Heart left ventricle (tissue), 16 donors: ENCODE measurements around the gene RAB8A. TPM values are rescaled to one million over a fixed set of nuclear protein-coding genes. Genes with fewer than 3 reads are reported as not detected.

ENCODE experiments used
- ATAC-seq, 4 donors: fragments of 200-7000 bp; cut with Tn5 transposase; one replicate each; pipeline ENCODE4 v1.9.1; 2020 to 2022; ENCODE audit warnings: moderate library complexity in 4 of 4, mild to moderate bottlenecking in 3 of 4, moderate number of reproducible peaks in 1 of 4
- DNase-seq, 5 donors: peaks; one replicate each; pipeline ENCODE4 v3.0.0-alpha.2; 2020
- H3K27ac ChIP-seq, 12 donors: fragments of 200-600 bp; sonication (generic) in 4 of 12; one replicate each; pipeline versions ENCODE4 v1.5.0 to v1.8.0; 2016 to 2022; ENCODE audit warnings: mild to moderate bottlenecking in 2 of 12
- H3K27me3 ChIP-seq, 9 donors: fragments of 200-600 bp; sonication (generic) in 2 of 9; one replicate each; pipeline versions ENCODE4 v1.5.1 to v1.8.0; 2016 to 2022; ENCODE audit warnings: mild to moderate bottlenecking in 3 of 9
- H3K36me3 ChIP-seq, 9 donors: fragments of 200-600 bp; sonication (generic) in 2 of 9; one replicate each; pipeline versions ENCODE4 v1.5.0 to v1.8.0; 2018 to 2022; ENCODE audit warnings: mild to moderate bottlenecking in 2 of 9
- H3K4me1 ChIP-seq, 12 donors: fragments of 200-600 bp; sonication (generic) in 4 of 12; one replicate each; pipeline versions ENCODE4 v1.5.0 to v1.8.0; 2016 to 2022; ENCODE audit warnings: mild to moderate bottlenecking in 3 of 12
- H3K4me3 ChIP-seq, 12 donors: fragments of 200-600 bp; sonication (generic) in 4 of 12; one replicate each; pipeline versions ENCODE4 v1.5.0 to v1.8.0; 2017 to 2022; ENCODE audit warnings: mild to moderate bottlenecking in 9 of 12, moderate library complexity in 4 of 12
- H3K9me3 ChIP-seq, 12 donors: fragments of 200-600 bp; sonication (generic) in 4 of 12; one replicate each; pipeline versions ENCODE4 v1.5.0 to v1.8.0; 2016 to 2022; ENCODE audit warnings: mild to moderate bottlenecking in 1 of 12
- POLR2A ChIP-seq, 2 donors: fragments of 450-650 bp; IDR thresholded peaks; one replicate each; pipeline ENCODE4 v1.6.1; 2017; ENCODE audit warnings: antibody characterized with exemption in 2 of 2, mild to moderate bottlenecking in 2 of 2, moderate library complexity in 2 of 2
- WGBS, 4 donors: extraction: QIAGEN DNeasy Blood & Tissue Kit in 2 of 4; methylation state at CpG; one replicate each; pipeline versions ENCODE4 v1.1.5 to v1.1.7; 2013 to 2018; 5-methylcytosine and 5-hydroxymethylcytosine counted together
- intact Hi-C, 10 donors: fragments of 100-400 bp; cut with DNase I; formaldehyde crosslinking; loops; one replicate each; pipeline versions ENCODE4 v1.11.1 to v1.14.2; 2022
- polyA plus RNA-seq, 2 donors: library from polyadenylated mRNA; stranded (reverse); fragments of 200-250 nt; gene quantifications; one replicate each; pipeline ENCODE4 v1.2.3, GENCODE V29; 2013
- total RNA-seq, 9 donors: library from RNA; depleted of rRNA in 2 of 9; stranded (reverse); fragments of >200 nt in 2 of 9; fragmentation: NEBNext Ultra II Directional in 3 of 9; extraction: Animal tissue kit (Norgen Biotek cat#: 25700) in 3 of 9; gene quantifications; one replicate each; pipeline versions ENCODE4 v1.1.0 to v1.2.4, GENCODE V29; 2016 to 2023
- TF ChIP-seq, protein P1 (sequence below), 12 donors: fragments of 200-600 bp; sonication (generic) in 4 of 12; IDR thresholded peaks; one replicate each; pipeline versions ENCODE4 v1.5.0 to v1.8.0; 2018 to 2022; ENCODE audit warnings: antibody characterized with exemption in 12 of 12, mild to moderate bottlenecking in 5 of 12
- donor health status: ischemic (EF 13 %, LVEDD 7.1; RV severe dilation, severe dysfunction).
- donor health status: healthy with polysubstance abuse.
- donor health status: DM: no; HTN: yes; CAD: no.
- donor health status: DM: no; HTN: no; CAD: no.
- donor health status: ischemic (EF 25% LVEDD 6.9; RV normal size, moderate dysfunction).
- donor health status: ischemic (EF 25% LVEDD 5.7; RV mildly dilated, moderate dysfunction).
- donor health status: healthy.
- donor health status: DM: yes; HTN: yes; CAD: no.
- donor health status: ischemic (EF 35%, LVEDD 5.7; RV mildly dilated, moderate dysfunction).
- donor health status: nonischemic (EF 11% LVEDD 7.7; RV severe dilation, severe dysfunction).
- donor health status: DM: yes; HTN: yes; CAD: no.
- donor health status: PGD.
- donor health status: ischemic (EF 29% LVEDD 5.4; RV normal size, mild dysfunction).
- donor health status: nonischemic (EF 23%, LVEDD 6.1; RV moderate dilation, normal function).

The RAB8A gene
- total and polyA plus RNA-seq, 11 donors, result 7.8 to 53.7 (median 23.7) TPM

DNA sequence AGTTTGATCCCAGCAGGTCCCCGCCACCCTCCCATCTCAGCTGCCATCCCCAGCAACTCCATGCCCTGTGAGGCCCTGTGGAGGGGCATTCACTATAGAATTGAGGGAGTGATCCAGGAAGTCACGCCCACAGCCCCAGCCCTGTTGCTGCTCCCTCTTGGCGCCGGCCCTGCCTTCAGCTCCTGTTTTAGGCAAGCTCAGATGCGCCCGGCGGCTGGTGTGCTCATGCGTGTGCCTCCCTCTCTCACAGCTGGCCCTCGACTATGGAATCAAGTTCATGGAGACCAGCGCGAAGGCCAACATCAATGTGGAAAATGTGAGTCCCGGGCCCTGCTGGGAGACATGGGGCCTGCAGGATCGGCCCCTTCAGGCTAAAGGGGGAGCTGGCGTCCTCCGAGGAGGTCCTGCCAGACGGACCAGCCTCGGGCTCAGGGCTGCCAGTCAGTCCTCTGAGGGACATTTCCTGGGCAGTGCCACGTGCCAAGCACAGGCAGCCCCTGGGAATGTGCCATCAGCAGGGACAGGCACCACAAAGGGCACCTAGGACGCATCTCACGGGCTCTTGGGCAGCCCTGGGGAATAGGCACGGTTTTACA, 16.2 kb downstream of the RAB8A start:
- WGBS, 4 donors, result 93 to 95% (median 94%) methylated on average over 21 of the region's 21 CpGs

DNA sequence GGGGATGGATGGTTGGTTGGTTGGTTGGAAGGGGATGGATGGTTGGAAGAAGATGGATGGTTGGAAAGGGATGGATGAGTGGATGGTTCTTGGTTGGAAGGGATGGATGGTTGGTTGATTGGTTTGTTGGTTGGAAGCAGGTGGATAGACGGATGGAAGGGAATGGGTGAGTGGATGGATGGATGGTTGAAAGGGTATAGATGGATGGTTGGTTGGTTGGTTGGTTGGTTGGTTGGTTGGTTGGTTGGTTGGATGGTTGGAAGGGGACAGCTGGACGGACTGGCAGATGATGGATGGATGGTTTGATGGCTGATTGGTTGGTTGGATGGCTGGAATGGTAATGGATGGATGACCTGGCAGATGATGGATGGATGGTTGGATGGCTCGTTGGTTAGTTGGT, 20.0 kb downstream of the RAB8A start:
- intact Hi-C loops, result no loop called here
- H3K9me3 ChIP-seq, result no peaks in the 10 kb centered on the region
- peaks cover 0 to 5% (median 0%) of the 10 kb centered on the region in 12 donors for H3K4me1 ChIP-seq
- ATAC-seq (no peak), DNase-seq (no peak)
- no peak overlapping the region for H3K27ac ChIP-seq
- no peak overlapping the region for H3K4me3 ChIP-seq
- no peaks in the 10 kb centered on the region for H3K27me3 ChIP-seq
- TF ChIP-seq, protein P1, sequence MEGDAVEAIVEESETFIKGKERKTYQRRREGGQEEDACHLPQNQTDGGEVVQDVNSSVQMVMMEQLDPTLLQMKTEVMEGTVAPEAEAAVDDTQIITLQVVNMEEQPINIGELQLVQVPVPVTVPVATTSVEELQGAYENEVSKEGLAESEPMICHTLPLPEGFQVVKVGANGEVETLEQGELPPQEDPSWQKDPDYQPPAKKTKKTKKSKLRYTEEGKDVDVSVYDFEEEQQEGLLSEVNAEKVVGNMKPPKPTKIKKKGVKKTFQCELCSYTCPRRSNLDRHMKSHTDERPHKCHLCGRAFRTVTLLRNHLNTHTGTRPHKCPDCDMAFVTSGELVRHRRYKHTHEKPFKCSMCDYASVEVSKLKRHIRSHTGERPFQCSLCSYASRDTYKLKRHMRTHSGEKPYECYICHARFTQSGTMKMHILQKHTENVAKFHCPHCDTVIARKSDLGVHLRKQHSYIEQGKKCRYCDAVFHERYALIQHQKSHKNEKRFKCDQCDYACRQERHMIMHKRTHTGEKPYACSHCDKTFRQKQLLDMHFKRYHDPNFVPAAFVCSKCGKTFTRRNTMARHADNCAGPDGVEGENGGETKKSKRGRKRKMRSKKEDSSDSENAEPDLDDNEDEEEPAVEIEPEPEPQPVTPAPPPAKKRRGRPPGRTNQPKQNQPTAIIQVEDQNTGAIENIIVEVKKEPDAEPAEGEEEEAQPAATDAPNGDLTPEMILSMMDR (IDR thresholded peaks at IDR 0.05), result no peak
- no peak for TF ChIP-seq POLR2A (IDR thresholded peaks at IDR 0.05)
- 85 to 100% (median 97%) methylated on average over 3 of the region's 3 CpGs for WGBS, 4 donors
- peaks cover 0 to 75% (median 69%) of the 10 kb centered on the region in 9 donors for H3K36me3 ChIP-seq

More for the DNA sequence above, 16.2 kb downstream of the RAB8A start:
- intact Hi-C loops, result no loop called here
- H3K4me1 ChIP-seq, result no peaks in the 10 kb centered on the region
- H3K4me3 ChIP-seq, result no peak overlapping the region
- peaks cover 2 to 99% (median 85%) of the 10 kb centered on the region in 9 donors for H3K36me3 ChIP-seq
- H3K27ac ChIP-seq, result no peak overlapping the region
- H3K9me3 ChIP-seq, result no peaks in the 10 kb centered on the region
- no peak for DNase-seq
- ATAC-seq, result no peak
- TF ChIP-seq, protein P1 (IDR thresholded peaks at IDR 0.05), result no peak
- TF ChIP-seq POLR2A (IDR thresholded peaks at IDR 0.05), result no peak
- no peaks in the 10 kb centered on the region for H3K27me3 ChIP-seq

DNA sequence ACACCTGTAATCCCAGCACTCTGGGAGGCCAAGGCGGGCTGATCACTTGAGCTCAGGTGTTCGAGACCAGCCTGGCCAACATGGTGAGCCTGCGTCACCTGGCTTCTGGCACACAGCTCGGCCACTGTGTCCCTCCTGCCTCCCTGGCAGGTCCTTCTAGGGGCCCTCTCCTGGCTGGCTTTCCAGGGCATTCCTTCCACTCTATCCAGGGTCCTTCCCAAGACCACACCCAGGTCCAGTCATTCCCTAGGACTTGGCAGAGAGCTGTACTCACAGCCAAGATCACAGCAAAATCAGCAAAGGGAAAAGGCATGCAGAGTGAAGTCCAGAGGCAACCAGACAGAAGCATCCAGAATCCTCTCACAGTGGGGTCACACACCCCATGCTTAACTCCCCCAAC, 22.1 kb downstream of the RAB8A start:
- TF ChIP-seq, protein P1 (IDR thresholded peaks at IDR 0.05), result no peak
- TF ChIP-seq POLR2A (IDR thresholded peaks at IDR 0.05), result no peak
- DNase-seq (no peak), ATAC-seq (no peak)
- no peaks in the 10 kb centered on the region for H3K27me3 ChIP-seq
- H3K4me1 ChIP-seq, result peaks cover 0 to 5% (median 0%) of the 10 kb centered on the region in 12 donors
- no peak overlapping the region for H3K27ac ChIP-seq
- H3K36me3 ChIP-seq, result peaks cover 0 to 54% (median 48%) of the 10 kb centered on the region in 9 donors
- WGBS, 4 donors, result 94 to 97% (median 95%) methylated on average over 4 of the region's 4 CpGs
- intact Hi-C loops, result no loop called here
- no peak overlapping the region for H3K4me3 ChIP-seq
- no peaks in the 10 kb centered on the region for H3K9me3 ChIP-seq

DNA sequence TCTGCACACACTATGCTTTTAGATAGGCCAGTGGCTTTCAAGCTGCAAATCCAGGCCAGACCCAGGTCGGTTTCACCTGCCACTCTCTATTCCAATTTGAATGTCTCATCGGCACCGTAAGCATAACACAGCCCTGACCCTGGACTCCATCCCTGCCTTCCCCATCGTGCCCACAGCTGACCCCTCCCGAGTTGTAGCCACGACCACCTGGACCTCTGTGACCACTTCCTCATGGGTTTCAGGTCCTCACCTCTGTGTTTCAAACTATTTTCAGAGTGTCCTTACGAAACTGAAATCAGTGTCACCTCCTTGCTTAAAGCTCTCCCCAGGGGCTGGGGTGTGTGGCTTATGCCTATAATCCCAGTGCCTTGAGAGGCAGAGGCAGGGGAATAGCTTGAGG, 22.8 kb downstream of the RAB8A start:
- DNase-seq (no peak), ATAC-seq (no peak)
- no peaks in the 10 kb centered on the region for H3K9me3 ChIP-seq
- H3K27ac ChIP-seq, result no peak overlapping the region
- 85 to 91% (median 87%) methylated on average over 7 of the region's 7 CpGs for WGBS, 4 donors
- no peak for TF ChIP-seq POLR2A (IDR thresholded peaks at IDR 0.05)
- TF ChIP-seq, protein P1 (IDR thresholded peaks at IDR 0.05), result no peak
- peaks cover 0 to 5% (median 0%) of the 10 kb centered on the region in 12 donors for H3K4me1 ChIP-seq
- intact Hi-C loops, result no loop called here
- H3K36me3 ChIP-seq, result peaks cover 0 to 47% (median 41%) of the 10 kb centered on the region in 9 donors
- H3K27me3 ChIP-seq, result no peaks in the 10 kb centered on the region
- H3K4me3 ChIP-seq, result no peak overlapping the region
